Heart right ventricle (tissue), 16 donors: ENCODE data around the gene SMYD5. TPM values are rescaled to one million over a fixed set of nuclear protein-coding genes. Genes with fewer than 3 reads are reported as not detected.

ENCODE experiments used
- ATAC-seq, 8 donors: fragments of 200-7000 bp; cut with Tn5 transposase; one replicate each; pipeline ENCODE4 v1.9.1; 2020; ENCODE audit warnings: mild to moderate bottlenecking in 8 of 8, moderate library complexity in 8 of 8, moderate number of reproducible peaks in 1 of 8
- DNase-seq, 2 donors: peaks; one replicate each; pipeline ENCODE4 v3.0.0-alpha.2; 2020
- H3K27ac ChIP-seq, 10 donors: fragments of 200-600 bp; sonication (generic) in 2 of 10; one replicate each; pipeline versions ENCODE4 v1.5.0 to v1.8.0; 2020 to 2022; ENCODE audit warnings: mild to moderate bottlenecking in 3 of 10
- H3K27me3 ChIP-seq, 7 donors: fragments of 200-600 bp; one replicate each; pipeline ENCODE4 v1.8.0; 2021 to 2022; ENCODE audit warnings: mild to moderate bottlenecking in 2 of 7
- H3K36me3 ChIP-seq, 9 donors: fragments of 200-600 bp; sonication (generic) in 1 of 9; one replicate each; pipeline versions ENCODE4 v1.5.0 to v1.8.0; 2020 to 2022; ENCODE audit warnings: mild to moderate bottlenecking in 2 of 9
- H3K4me1 ChIP-seq, 9 donors: fragments of 200-600 bp; sonication (generic) in 1 of 9; one replicate each; pipeline versions ENCODE4 v1.5.0 to v1.8.0; 2020 to 2022; ENCODE audit warnings: mild to moderate bottlenecking in 4 of 9
- H3K4me3 ChIP-seq, 10 donors: fragments of 200-600 bp; sonication (generic) in 2 of 10; one replicate each; pipeline versions ENCODE4 v1.5.0 to v1.8.0; 2020 to 2022; ENCODE audit warnings: mild to moderate bottlenecking in 7 of 10, moderate library complexity in 2 of 10
- H3K9me3 ChIP-seq, 11 donors: fragments of 200-600 bp in 10 of 11; sonication (generic) in 2 of 11; one replicate each; pipeline versions ENCODE4 v1.5.0 to v1.8.0; 2013 to 2022; ENCODE audit warnings: mild to moderate bottlenecking in 2 of 11, control low read depth in 1 of 11, moderate library complexity in 1 of 11
- WGBS, 2 donors: extraction: QIAGEN DNeasy Blood & Tissue Kit; methylation state at CpG; one replicate each; pipeline ENCODE4 v1.1.7; 2013; ENCODE audit warnings: inconsistent platforms in 1 of 2; 5-methylcytosine and 5-hydroxymethylcytosine counted together
- intact Hi-C, 10 donors: fragments of 100-400 bp; cut with DNase I; formaldehyde crosslinking; loops; one replicate each; pipeline versions ENCODE4 v1.11.1 to v1.14.2; 2022
- polyA plus RNA-seq, 2 donors: library from polyadenylated mRNA; stranded (reverse); fragments of 200-250 nt; gene quantifications; one replicate each; pipeline ENCODE4 v1.2.3, GENCODE V29; 2013
- total RNA-seq, 10 donors: library from RNA; stranded (reverse); fragmentation: NEBNext Ultra II Directional in 3 of 10; extraction: Animal tissue kit (Norgen Biotek cat#: 25700) in 3 of 10; gene quantifications; one replicate each; pipeline versions ENCODE4 v1.2.1 to v1.2.4, GENCODE V29; 2021 to 2023
- TF ChIP-seq, protein P1 (sequence below), 9 donors: fragments of 200-600 bp; sonication (generic) in 2 of 9; IDR thresholded peaks; one replicate each; pipeline versions ENCODE4 v1.5.0 to v1.8.0; 2021 to 2022; ENCODE audit warnings: antibody characterized with exemption in 9 of 9, mild to moderate bottlenecking in 5 of 9, moderate library complexity in 1 of 9
- donor health status: Arrhythmogenic right ventricular cardiomyopathy.
- donor health status: ischemic (EF 13 %, LVEDD 7.1; RV severe dilation, severe dysfunction).
- donor health status: healthy with polysubstance abuse.
- donor health status: DM: no; HTN: yes; CAD: no.
- donor health status: DM: no; HTN: no; CAD: no.
- donor health status: ischemic (EF 25% LVEDD 6.9; RV normal size, moderate dysfunction).
- donor health status: ischemic (EF 25% LVEDD 5.7; RV mildly dilated, moderate dysfunction).
- donor health status: healthy.
- donor health status: DM: yes; HTN: yes; CAD: no.
- donor health status: Ischemic cardiomyopathy.
- donor health status: ischemic (EF 35%, LVEDD 5.7; RV mildly dilated, moderate dysfunction).
- donor health status: nonischemic (EF 11% LVEDD 7.7; RV severe dilation, severe dysfunction).
- donor health status: DM: yes; HTN: yes; CAD: no.
- donor health status: PGD.
- donor health status: ischemic (EF 29% LVEDD 5.4; RV normal size, mild dysfunction).
- donor health status: nonischemic (EF 23%, LVEDD 6.1; RV moderate dilation, normal function).

Gene SMYD5
- total and polyA plus RNA-seq, 12 donors, result 13.3 to 22.7 (median 17.5) TPM

DNA sequence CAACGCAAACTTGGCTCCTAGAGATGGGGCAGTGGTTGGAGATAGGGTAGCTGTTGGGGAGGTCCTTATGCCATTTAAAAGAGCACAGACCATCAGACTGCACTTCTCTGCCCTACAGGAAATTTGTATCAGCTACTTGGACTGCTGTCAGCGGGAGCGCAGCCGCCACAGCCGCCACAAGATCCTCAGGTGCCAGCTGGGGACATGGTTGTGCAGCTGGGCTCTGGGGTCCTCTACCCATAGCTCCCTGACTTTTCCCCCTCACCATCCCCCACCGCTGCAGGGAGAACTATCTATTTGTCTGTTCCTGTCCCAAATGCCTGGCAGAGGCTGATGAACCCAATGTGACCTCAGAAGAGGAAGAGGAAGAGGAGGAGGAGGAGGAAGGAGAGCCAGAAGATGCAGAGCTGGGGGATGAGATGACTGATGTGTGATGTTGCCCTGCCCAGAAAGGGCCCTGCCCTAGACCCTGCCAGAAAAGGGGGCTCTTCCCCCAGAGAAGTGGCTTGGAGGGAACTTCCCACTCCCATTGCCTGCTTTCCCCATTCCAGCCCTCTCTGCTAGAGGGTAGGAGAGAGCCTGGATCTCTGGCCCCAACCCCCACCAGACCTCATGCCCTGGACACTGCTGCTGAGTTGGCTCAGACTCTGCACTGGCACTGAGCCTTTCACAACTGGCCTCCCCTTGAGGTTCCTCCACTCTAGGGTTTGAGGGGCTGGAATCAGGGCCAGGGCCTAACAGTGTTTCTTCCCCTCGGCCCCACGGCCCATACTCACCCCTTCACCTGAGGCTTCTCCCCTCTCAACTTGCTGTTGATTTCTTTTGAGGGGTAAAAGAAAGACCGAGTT is 11.7 kb downstream of the SMYD5 start:
- ATAC-seq (peak in 7 of 8 donors; percentile 8 to 50 (median 43)), DNase-seq (no peak)
- H3K9me3 ChIP-seq, result no peaks in the 10 kb centered on the region
- H3K36me3 ChIP-seq, result peaks cover 0 to 95% (median 25%) of the 10 kb centered on the region in 9 donors
- WGBS, 2 donors, result 63 to 77% methylated on average over 9 of the region's 9 CpGs
- H3K27ac ChIP-seq, result peak overlapping the region in 1 of 10 donors; percentile 51
- no peaks in the 10 kb centered on the region for H3K27me3 ChIP-seq
- no peak overlapping the region for H3K4me3 ChIP-seq
- TF ChIP-seq, protein P1, sequence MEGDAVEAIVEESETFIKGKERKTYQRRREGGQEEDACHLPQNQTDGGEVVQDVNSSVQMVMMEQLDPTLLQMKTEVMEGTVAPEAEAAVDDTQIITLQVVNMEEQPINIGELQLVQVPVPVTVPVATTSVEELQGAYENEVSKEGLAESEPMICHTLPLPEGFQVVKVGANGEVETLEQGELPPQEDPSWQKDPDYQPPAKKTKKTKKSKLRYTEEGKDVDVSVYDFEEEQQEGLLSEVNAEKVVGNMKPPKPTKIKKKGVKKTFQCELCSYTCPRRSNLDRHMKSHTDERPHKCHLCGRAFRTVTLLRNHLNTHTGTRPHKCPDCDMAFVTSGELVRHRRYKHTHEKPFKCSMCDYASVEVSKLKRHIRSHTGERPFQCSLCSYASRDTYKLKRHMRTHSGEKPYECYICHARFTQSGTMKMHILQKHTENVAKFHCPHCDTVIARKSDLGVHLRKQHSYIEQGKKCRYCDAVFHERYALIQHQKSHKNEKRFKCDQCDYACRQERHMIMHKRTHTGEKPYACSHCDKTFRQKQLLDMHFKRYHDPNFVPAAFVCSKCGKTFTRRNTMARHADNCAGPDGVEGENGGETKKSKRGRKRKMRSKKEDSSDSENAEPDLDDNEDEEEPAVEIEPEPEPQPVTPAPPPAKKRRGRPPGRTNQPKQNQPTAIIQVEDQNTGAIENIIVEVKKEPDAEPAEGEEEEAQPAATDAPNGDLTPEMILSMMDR (IDR thresholded peaks at IDR 0.05), result no peak
- intact Hi-C loops, result no loop called here
- peaks cover 0 to 18% (median 8%) of the 10 kb centered on the region in 9 donors for H3K4me1 ChIP-seq

DNA sequence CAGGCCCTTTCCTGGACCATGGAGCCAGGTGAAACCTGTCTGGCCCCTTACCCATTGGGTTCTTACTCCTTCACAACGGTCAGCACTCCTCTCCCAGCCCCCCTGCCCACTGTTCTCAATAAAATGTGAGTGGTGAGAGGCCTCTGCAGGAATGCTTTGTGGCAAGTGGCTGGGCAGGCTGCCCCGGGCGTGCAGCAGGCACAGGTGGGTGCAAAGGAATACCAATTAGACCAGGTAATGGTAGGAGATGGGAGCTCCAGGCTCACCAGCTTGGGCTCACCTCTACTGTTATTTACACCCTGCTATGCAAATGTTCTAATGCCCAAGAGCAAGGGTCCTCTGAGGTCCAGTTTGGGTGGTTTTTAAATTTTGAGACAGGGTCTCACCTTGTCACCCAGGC is 13.0 kb downstream of the SMYD5 start:
- Histone ChIP-seq H3K36me3 (peaks cover 0 to 81% (median 20%) of the 10 kb centered on the region in 9 donors), H3K27me3 (no peaks in the 10 kb centered on the region), H3K4me1 (peaks cover 0 to 20% (median 10%) of the 10 kb centered on the region in 9 donors), H3K4me3 (no peak overlapping the region), H3K27ac (no peak overlapping the region), H3K9me3 (no peaks in the 10 kb centered on the region)
- 85 to 91% methylated on average over 3 of the region's 3 CpGs for WGBS, 2 donors
- TF ChIP-seq, protein P1 (IDR thresholded peaks at IDR 0.05), result no peak
- DNase-seq (no peak), ATAC-seq (peak in 1 of 8 donors; percentile 15)
- intact Hi-C loops, result no loop called here

DNA sequence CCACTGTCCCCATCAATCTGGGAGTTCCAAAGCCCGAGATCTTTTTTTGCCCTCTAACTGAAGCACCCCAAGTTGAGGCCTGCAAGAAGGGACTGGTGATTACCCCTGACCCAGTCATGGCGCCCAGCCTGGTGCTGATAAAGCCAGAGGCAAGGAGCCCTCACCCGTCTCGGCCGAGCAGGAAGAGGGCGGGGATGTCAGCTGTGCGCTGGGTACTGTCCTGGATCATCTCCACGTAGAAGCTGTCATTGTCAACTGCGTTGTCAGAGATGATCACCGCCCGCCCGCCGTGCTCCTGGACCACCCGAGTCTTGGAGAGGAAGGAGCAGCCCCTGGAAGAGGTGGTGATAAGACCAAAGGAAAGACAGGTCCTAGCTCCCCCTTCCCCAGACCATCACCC is 14.6 kb downstream of the SMYD5 start:
- H3K27me3 ChIP-seq, result no peaks in the 10 kb centered on the region
- TF ChIP-seq, protein P1 (IDR thresholded peaks at IDR 0.05), result no peak
- ATAC-seq, result no peak
- peaks cover 0 to 66% (median 19%) of the 10 kb centered on the region in 9 donors for H3K36me3 ChIP-seq
- H3K4me1 ChIP-seq, result peaks cover 2 to 26% (median 14%) of the 10 kb centered on the region in 9 donors
- intact Hi-C loops, result no loop called here
- WGBS, 2 donors, result 80% methylated on average over 14 of the region's 14 CpGs
- no peak overlapping the region for H3K4me3 ChIP-seq
- no peak overlapping the region for H3K27ac ChIP-seq
- H3K9me3 ChIP-seq, result no peaks in the 10 kb centered on the region
- DNase-seq, result no peak

DNA sequence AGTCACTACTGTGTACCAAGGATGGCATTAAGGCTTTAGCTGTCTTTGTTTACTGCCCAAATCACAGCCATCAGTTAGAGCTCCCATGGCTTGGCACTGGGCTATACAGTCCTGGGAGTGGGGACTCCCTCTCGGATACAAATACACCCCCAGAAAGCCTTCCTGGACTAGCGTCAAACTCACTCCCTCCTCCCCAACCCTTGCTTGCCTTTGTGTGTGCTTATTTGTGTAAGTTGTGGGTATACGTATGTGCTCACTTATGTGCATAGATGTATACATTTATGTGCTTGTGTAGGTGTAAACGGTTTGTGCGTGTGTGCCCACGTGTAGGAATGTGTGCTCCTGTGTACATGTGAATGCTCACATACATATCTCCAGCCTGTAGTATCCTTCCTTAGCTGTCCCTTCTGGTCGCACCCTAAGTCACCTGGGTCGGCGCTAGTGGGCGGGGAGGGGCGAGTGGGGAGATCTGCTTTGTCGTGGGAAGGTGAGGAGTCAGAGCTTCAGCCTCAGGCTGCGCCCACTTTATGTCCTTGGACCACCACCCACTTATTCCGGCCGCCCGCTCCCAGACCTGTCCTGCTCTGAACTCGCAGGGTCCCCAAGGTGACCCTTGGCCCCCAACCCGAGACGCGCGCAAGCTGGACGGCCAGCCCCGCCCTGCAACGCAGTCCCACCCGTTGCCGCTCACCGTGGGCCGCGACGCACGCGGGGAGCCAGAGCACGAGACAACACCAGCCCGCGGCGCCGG is 18.5 kb downstream of the SMYD5 start:
- DNase-seq (no peak), ATAC-seq (peak in 2 of 8 donors; percentile 7 to 10)
- H3K4me1 ChIP-seq, result peaks cover 2 to 40% (median 28%) of the 10 kb centered on the region in 9 donors

More for the DNA sequence above, 18.5 kb downstream of the SMYD5 start:
- Histone ChIP-seq H3K27me3 (no peaks in the 10 kb centered on the region), H3K9me3 (no peaks in the 10 kb centered on the region), H3K36me3 (peaks cover 0 to 32% (median 19%) of the 10 kb centered on the region in 9 donors), H3K27ac (peak overlapping the region; percentile 34 to 98 (median 88)), H3K4me3 (peak overlapping the region; percentile 70 to 95 (median 88))
- 1 to 2% methylated on average over 36 to 37 of the region's 37 CpGs for WGBS, 2 donors
- intact Hi-C loops, result loop anchor here in 1 of 10 donors (10.0 kb wide), 1 partner anchor 1142 kb away; no protein-coding TSS in a partner anchor
- TF ChIP-seq, protein P1 (IDR thresholded peaks at IDR 0.05), result no peak
